HFFc6 (cell line): ENCODE data around the gene LARGE1. TPM values are rescaled to one million over a fixed set of nuclear protein-coding genes. Genes with fewer than 3 reads are reported as not detected.
"Not testable (repeated sequence)": the region's sequence is repeated elsewhere in the genome, so short reads cannot be mapped to it uniquely, and the experiment has no call there.

ENCODE experiments used
- DNase-seq: peaks from one replicate; pipeline ENCODE4 v3.0.0-alpha.2; 2018
- H3K27ac Mint-ChIP-seq: 2 replicates; pipeline ENCODE4 v1.8.0; 2020; ENCODE audit warnings: mild to moderate bottlenecking, mixed read lengths
- H3K27me3 Mint-ChIP-seq: 2 replicates; pipeline ENCODE4 v1.8.0; 2021; ENCODE audit warnings: mild to moderate bottlenecking, moderate library complexity, mixed read lengths; ENCODE audit not compliant: insufficient read depth
- H3K36me3 Mint-ChIP-seq: 2 replicates; pipeline ENCODE4 v1.8.0; 2021; ENCODE audit warnings: low read depth, mixed read lengths
- H3K4me1 Mint-ChIP-seq: 2 replicates; pipeline ENCODE4 v1.8.0; 2020; ENCODE audit warnings: low read depth, mixed read lengths
- H3K4me3 Mint-ChIP-seq: 2 replicates; pipeline ENCODE4 v1.8.0; 2020; ENCODE audit warnings: mild to moderate bottlenecking, moderate library complexity, mixed read lengths
- H3K9me3 Mint-ChIP-seq: 2 replicates; pipeline ENCODE4 v1.8.0; 2020; ENCODE audit warnings: mild to moderate bottlenecking, mixed read lengths
- CTCF ChIP-seq: fragments of 200-600 bp; sonication (generic); IDR thresholded peaks from 2 replicates; pipeline ENCODE4 v1.5.0; 2021; ENCODE audit warnings: antibody characterized with exemption, mild to moderate bottlenecking
- total RNA-seq, 6 experiments: library from RNA; stranded (reverse); fragmentation: NEBNext Ultra II Directional; extraction: Animal tissue kit (Norgen Biotek cat#: 25700); gene quantifications; 2 replicates in 1 of 6; 3 replicates in 5 of 6; pipeline ENCODE4 v1.2.3, GENCODE V29; 2021

LARGE1 gene
- total RNA-seq, 6 experiments from 2014 or later: 4.9 to 7.3 (median 6.5) TPM

GRCh38 chr22:33569559-33569958, 350.7 kb downstream of the LARGE1 start:
- Mint-ChIP-seq H3K9me3 (peaks cover 69% of the 10 kb centered on the region), H3K4me1 (no peaks in the 10 kb centered on the region)

GRCh38 chr22:33569018-33569417, 351.3 kb downstream of the LARGE1 start:
- Mint-ChIP-seq H3K36me3 (no peaks in the 10 kb centered on the region), H3K4me3 (no peak overlapping the region), H3K27me3 (no peaks in the 10 kb centered on the region; the same call in 1 of the 2 replicates), H3K4me1 (no peaks in the 10 kb centered on the region), H3K27ac (no peak overlapping the region), H3K9me3 (peaks cover 69% of the 10 kb centered on the region)
- DNase-seq: no peak
- TF ChIP-seq CTCF: no peak

More at GRCh38 chr22:33569559-33569958, 350.7 kb downstream of the LARGE1 start:
- H3K27ac Mint-ChIP-seq: no peak overlapping the region
- H3K36me3 Mint-ChIP-seq: no peaks in the 10 kb centered on the region
- no peak for TF ChIP-seq CTCF
- H3K27me3 Mint-ChIP-seq: no peaks in the 10 kb centered on the region; the same call in 1 of the 2 replicates
- H3K4me3 Mint-ChIP-seq: no peak overlapping the region
- no peak for DNase-seq

GRCh38 chr22:33566495-33566894, 353.8 kb downstream of the LARGE1 start:
- not testable (repeated sequence) for H3K4me1 Mint-ChIP-seq, H3K27ac Mint-ChIP-seq, H3K36me3 Mint-ChIP-seq, H3K4me3 Mint-ChIP-seq, H3K27me3 Mint-ChIP-seq, DNase-seq
- peaks cover 68% of the 10 kb centered on the region for H3K9me3 Mint-ChIP-seq

- H3K4me3 Mint-ChIP-seq: no peak overlapping the region
- H3K36me3 Mint-ChIP-seq: peaks cover 9% of the 10 kb centered on the region; the same call in 1 of the 2 replicates
- no peak overlapping the region for H3K27ac Mint-ChIP-seq
- no peak for DNase-seq
- H3K9me3 Mint-ChIP-seq: peaks cover 65% of the 10 kb centered on the region
- no peak for TF ChIP-seq CTCF
- H3K27me3 Mint-ChIP-seq: no peaks in the 10 kb centered on the region; the same call in 1 of the 2 replicates
- no peaks in the 10 kb centered on the region for H3K4me1 Mint-ChIP-seq
These were observed 354.7 kb downstream of the LARGE1 start for GRCh38 chr22:33565580-33565995.

- H3K27me3 Mint-ChIP-seq: no peaks in the 10 kb centered on the region; the same call in 1 of the 2 replicates
- H3K4me1 Mint-ChIP-seq: no peaks in the 10 kb centered on the region
- H3K27ac Mint-ChIP-seq: no peak overlapping the region
- H3K4me3 Mint-ChIP-seq: no peak overlapping the region
- DNase-seq: no peak
- peaks cover 56% of the 10 kb centered on the region for H3K9me3 Mint-ChIP-seq
- H3K36me3 Mint-ChIP-seq: peaks cover 9% of the 10 kb centered on the region; the same call in 1 of the 2 replicates
- no peak for TF ChIP-seq CTCF
These were observed 355.6 kb downstream of the LARGE1 start for GRCh38 chr22:33564683-33565082.

GRCh38 chr22:33563220-33563964, 356.9 kb downstream of the LARGE1 start:
- Mint-ChIP-seq H3K36me3 (peaks cover 9% of the 10 kb centered on the region; the same call in 1 of the 2 replicates), H3K27me3 (no peaks in the 10 kb centered on the region; the same call in 1 of the 2 replicates), H3K4me3 (no peak overlapping the region), H3K9me3 (peaks cover 49% of the 10 kb centered on the region), H3K27ac (no peak overlapping the region), H3K4me1 (no peaks in the 10 kb centered on the region)
- DNase-seq: no peak
- no peak for TF ChIP-seq CTCF
